PFSK-1 (cell line): ENCODE measurements around the gene B3GNT9.

ENCODE experiments used
- FOXP2 ChIP-seq: optimal IDR thresholded peaks from 2 replicates; pipeline ENCODE3; 2011; ENCODE audit warnings: borderline replicate concordance, control low read depth, inconsistent platforms; ENCODE audit not compliant: insufficient read depth; ENCODE audit errors: extremely low read length, extremely low read depth
- POLR2AphosphoS5 ChIP-seq: IDR thresholded peaks from 2 replicates; pipeline ENCODE4 v1.6.1; 2012; ENCODE audit warnings: low read depth, mild to moderate bottlenecking, control low read depth, low read length, moderate library complexity
- REST ChIP-seq, 2 experiments: IDR thresholded peaks; 2 replicates each; pipeline versions ENCODE4 v1.6.1 to v1.8.0; 2011 to 2012; ENCODE audit warnings: low read depth in 2 of 2, low read length in 2 of 2, control low read depth in 1 of 2, inconsistent platforms in 1 of 2, mild to moderate bottlenecking in 1 of 2, moderate library complexity in 1 of 2; ENCODE audit not compliant: insufficient read depth in 1 of 2
- SIN3A ChIP-seq: IDR thresholded peaks from 2 replicates; pipeline ENCODE4 v1.6.1; 2012; ENCODE audit warnings: mild to moderate bottlenecking, low read length, moderate library complexity, borderline replicate concordance; ENCODE audit not compliant: insufficient read depth
- TAF1 ChIP-seq: IDR thresholded peaks from 2 replicates; pipeline ENCODE4 v1.6.1; 2012; ENCODE audit warnings: low read length, control low read depth, borderline replicate concordance; ENCODE audit not compliant: insufficient read depth

DNA sequence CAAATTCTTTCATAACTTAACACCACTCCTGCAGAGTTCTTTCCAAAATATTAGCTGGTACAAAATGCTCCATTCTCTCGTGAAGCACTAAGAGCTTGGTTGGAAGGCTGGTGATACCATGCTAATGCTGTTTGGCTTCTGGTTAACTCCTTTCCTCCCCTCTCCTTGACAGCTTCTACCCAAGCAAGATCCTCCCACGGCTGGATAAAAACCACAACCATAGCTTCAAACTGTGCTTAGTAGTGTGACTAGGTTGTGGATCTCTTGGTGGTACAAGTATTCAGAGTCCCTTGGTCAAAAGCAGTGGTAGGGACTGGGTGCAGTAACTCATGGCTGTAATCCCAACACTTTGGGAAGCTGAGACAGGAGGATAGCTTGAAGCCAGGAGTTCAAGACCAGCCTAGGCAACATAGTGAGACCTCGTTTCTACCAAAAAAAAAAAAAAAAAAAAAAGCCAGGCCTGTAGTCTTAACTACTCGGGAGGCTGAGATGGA lies 38.8 kb downstream of the B3GNT9 start:
- no peak for TF ChIP-seq TAF1
- TF ChIP-seq REST (IDR thresholded peaks at IDR 0.05; ENCODE audit: insufficient read depth in 1 of 2, low read depth in 2 of 2, low read length in 2 of 2) = no peak
- TF ChIP-seq POLR2AphosphoS5 = no peak
- TF ChIP-seq FOXP2 = no peak
- no peak for TF ChIP-seq SIN3A
